Neuron (in vitro differentiated cells): Measurements from ENCODE around the gene SRXN1.

ENCODE experiments used
- H2AFZ ChIP-seq: one replicate; pipeline ENCODE4 v1.6.1; 2013; ENCODE audit warnings: low read depth, mild to moderate bottlenecking, inconsistent platforms, low read length, moderate library complexity
- H3K27me3 ChIP-seq: one replicate; pipeline ENCODE4 v1.6.1; 2013; ENCODE audit warnings: low read length; ENCODE audit not compliant: insufficient read depth
- H3K36me3 ChIP-seq: one replicate; pipeline ENCODE4 v1.6.1; 2013; ENCODE audit warnings: low read length; ENCODE audit not compliant: insufficient read depth
- H3K4me1 ChIP-seq: one replicate; pipeline ENCODE4 v1.6.1; 2013; ENCODE audit warnings: low read length; ENCODE audit not compliant: insufficient read depth
- H3K4me3 ChIP-seq: 2 replicates; pipeline ENCODE4 v1.5.1; 2013; ENCODE audit warnings: mild to moderate bottlenecking, low read length, moderate library complexity
- H3K9me3 ChIP-seq: one replicate; pipeline ENCODE4 v1.6.1; 2013; ENCODE audit warnings: low read length

Gene SRXN1

GRCh38 chr20:658731-659291 lies 5.8 kb upstream of the SRXN1 start:
- H3K36me3 ChIP-seq, result no peaks in the 10 kb centered on the region
- H3K27me3 ChIP-seq, result peaks cover 38% of the 10 kb centered on the region
- H3K4me3 ChIP-seq, result no peak overlapping the region
- H3K9me3 ChIP-seq, result no peaks in the 10 kb centered on the region
- peaks cover 15% of the 10 kb centered on the region for H3K4me1 ChIP-seq
- H2AFZ ChIP-seq, result no peak overlapping the region

- H3K36me3 ChIP-seq, result no peaks in the 10 kb centered on the region
- H3K27me3 ChIP-seq, result peaks cover 38% of the 10 kb centered on the region
- H2AFZ ChIP-seq, result no peak overlapping the region
- H3K9me3 ChIP-seq, result no peaks in the 10 kb centered on the region
- H3K4me3 ChIP-seq, result no peak overlapping the region
- peaks cover 18% of the 10 kb centered on the region for H3K4me1 ChIP-seq
Measured at GRCh38 chr20:658202-658601, 5.2 kb upstream of the SRXN1 start.

GRCh38 chr20:655726-656624 lies 3.0 kb upstream of the SRXN1 start:
- Histone ChIP-seq H3K4me1 (peaks cover 18% of the 10 kb centered on the region), H3K9me3 (no peaks in the 10 kb centered on the region), H3K27me3 (peaks cover 20% of the 10 kb centered on the region), H3K4me3 (no peak overlapping the region), H3K36me3 (no peaks in the 10 kb centered on the region), H2AFZ (no peak overlapping the region)

GRCh38 chr20:654417-654750 lies 1.4 kb upstream of the SRXN1 start:
- Histone ChIP-seq H2AFZ (no peak overlapping the region), H3K27me3 (peaks cover 20% of the 10 kb centered on the region), H3K4me1 (peaks cover 18% of the 10 kb centered on the region), H3K36me3 (no peaks in the 10 kb centered on the region), H3K4me3 (no peak overlapping the region), H3K9me3 (no peaks in the 10 kb centered on the region)

- H3K4me1 ChIP-seq, result peaks cover 15% of the 10 kb centered on the region
- H3K9me3 ChIP-seq, result no peaks in the 10 kb centered on the region
- peak overlapping the region; percentile 69 for H3K4me3 ChIP-seq
- peaks cover 17% of the 10 kb centered on the region for H3K27me3 ChIP-seq
- peak overlapping the region; percentile 84 for H2AFZ ChIP-seq
- H3K36me3 ChIP-seq, result peaks cover under 1% of the 10 kb centered on the region
Measured at GRCh38 chr20:653590-654416, 803 bp upstream of the SRXN1 start.

GRCh38 chr20:652615-653109 lies 338 bp downstream of the SRXN1 start:
- Histone ChIP-seq H3K27me3 (peaks cover 7% of the 10 kb centered on the region), H3K4me1 (peaks cover 10% of the 10 kb centered on the region), H3K4me3 (peak overlapping the region; percentile 69)

GRCh38 chr20:651713-652614 lies 1.0 kb downstream of the SRXN1 start:
- Histone ChIP-seq H3K9me3 (peaks cover 5% of the 10 kb centered on the region), H3K4me1 (peaks cover 10% of the 10 kb centered on the region), H3K4me3 (peak overlapping the region; percentile 69), H3K36me3 (peaks cover 18% of the 10 kb centered on the region), H2AFZ (no peak overlapping the region), H3K27me3 (peaks cover 5% of the 10 kb centered on the region)

More at GRCh38 chr20:652615-653109, 338 bp downstream of the SRXN1 start:
- Histone ChIP-seq H3K9me3 (peaks cover 2% of the 10 kb centered on the region), H3K36me3 (peaks cover 12% of the 10 kb centered on the region), H2AFZ (peak overlapping the region; percentile 84)

GRCh38 chr20:650954-651353 lies 2.0 kb downstream of the SRXN1 start:
- Histone ChIP-seq H3K4me3 (no peak overlapping the region), H3K27me3 (no peaks in the 10 kb centered on the region), H3K36me3 (peaks cover 18% of the 10 kb centered on the region), H3K9me3 (peaks cover 5% of the 10 kb centered on the region), H3K4me1 (peaks cover 10% of the 10 kb centered on the region), H2AFZ (no peak overlapping the region)

- Histone ChIP-seq H3K9me3 (peaks cover 5% of the 10 kb centered on the region), H3K36me3 (peaks cover 18% of the 10 kb centered on the region), H2AFZ (no peak overlapping the region), H3K4me3 (no peak overlapping the region), H3K4me1 (peaks cover 10% of the 10 kb centered on the region), H3K27me3 (no peaks in the 10 kb centered on the region)
Measured at GRCh38 chr20:650281-650680, 2.7 kb downstream of the SRXN1 start.

GRCh38 chr20:647479-648019 lies 5.5 kb downstream of the SRXN1 start:
- Histone ChIP-seq H3K27me3 (no peaks in the 10 kb centered on the region), H2AFZ (no peak overlapping the region), H3K4me3 (no peak overlapping the region), H3K9me3 (peaks cover 5% of the 10 kb centered on the region), H3K4me1 (peaks cover 3% of the 10 kb centered on the region), H3K36me3 (peaks cover 18% of the 10 kb centered on the region)

GRCh38 chr20:646868-647233 lies 6.1 kb downstream of the SRXN1 start:
- Histone ChIP-seq H2AFZ (no peak overlapping the region), H3K9me3 (peaks cover 5% of the 10 kb centered on the region), H3K4me1 (no peaks in the 10 kb centered on the region), H3K27me3 (no peaks in the 10 kb centered on the region), H3K4me3 (no peak overlapping the region), H3K36me3 (peaks cover 18% of the 10 kb centered on the region)
